IPS-18c (cell line): Measurements from ENCODE around the gene COL4A1.

Experiments
- H3K4me3 ChIP-seq: 2 replicates; pipeline ENCODE4 v1.7.0; 2013; ENCODE audit warnings: low read depth, mild to moderate bottlenecking, low read length, moderate library complexity; ENCODE audit not compliant: insufficient read depth
- H3K9me3 ChIP-seq: one replicate; pipeline ENCODE4 v1.6.1; 2013; ENCODE audit warnings: mild to moderate bottlenecking, low read length, moderate library complexity; ENCODE audit not compliant: control insufficient read depth, insufficient read depth

Gene COL4A1

GRCh38 chr13:110276553-110276950 is 30.4 kb downstream of the COL4A1 start:
- Histone ChIP-seq H3K4me3 (no peak overlapping the region), H3K9me3 (no peaks in the 10 kb centered on the region)

- Histone ChIP-seq H3K4me3 (no peak overlapping the region), H3K9me3 (no peaks in the 10 kb centered on the region)
Observed at GRCh38 chr13:110275931-110276552, 30.9 kb downstream of the COL4A1 start.

- H3K4me3 ChIP-seq = no peak overlapping the region
Observed at GRCh38 chr13:110274687-110275086, 32.3 kb downstream of the COL4A1 start.

GRCh38 chr13:110273254-110273653 is 33.7 kb downstream of the COL4A1 start:
- H3K4me3 ChIP-seq = no peak overlapping the region

More at GRCh38 chr13:110274687-110275086, 32.3 kb downstream of the COL4A1 start:
- no peaks in the 10 kb centered on the region for H3K9me3 ChIP-seq

GRCh38 chr13:110272651-110273050 is 34.3 kb downstream of the COL4A1 start:
- no peak overlapping the region for H3K4me3 ChIP-seq

More at GRCh38 chr13:110273254-110273653, 33.7 kb downstream of the COL4A1 start:
- no peaks in the 10 kb centered on the region for H3K9me3 ChIP-seq

GRCh38 chr13:110272227-110272626 is 34.7 kb downstream of the COL4A1 start:
- Histone ChIP-seq H3K4me3 (no peak overlapping the region), H3K9me3 (no peaks in the 10 kb centered on the region)

More at GRCh38 chr13:110272651-110273050, 34.3 kb downstream of the COL4A1 start:
- no peaks in the 10 kb centered on the region for H3K9me3 ChIP-seq

GRCh38 chr13:110271313-110271712 is 35.6 kb downstream of the COL4A1 start:
- Histone ChIP-seq H3K9me3 (no peaks in the 10 kb centered on the region), H3K4me3 (no peak overlapping the region)

GRCh38 chr13:110270507-110270906 is 36.5 kb downstream of the COL4A1 start:
- Histone ChIP-seq H3K9me3 (no peaks in the 10 kb centered on the region), H3K4me3 (no peak overlapping the region)

- no peaks in the 10 kb centered on the region for H3K9me3 ChIP-seq
- no peak overlapping the region for H3K4me3 ChIP-seq
Observed at GRCh38 chr13:110269509-110270185, 37.3 kb downstream of the COL4A1 start.

GRCh38 chr13:110268576-110269185 is 38.3 kb downstream of the COL4A1 start:
- Histone ChIP-seq H3K4me3 (no peak overlapping the region), H3K9me3 (no peaks in the 10 kb centered on the region)

- no peaks in the 10 kb centered on the region for H3K9me3 ChIP-seq
Observed at GRCh38 chr13:110268061-110268460, 38.9 kb downstream of the COL4A1 start.

GRCh38 chr13:110266983-110267382 is 40.0 kb downstream of the COL4A1 start:
- Histone ChIP-seq H3K9me3 (no peaks in the 10 kb centered on the region), H3K4me3 (no peak overlapping the region)

More at GRCh38 chr13:110268061-110268460, 38.9 kb downstream of the COL4A1 start:
- H3K4me3 ChIP-seq = no peak overlapping the region

GRCh38 chr13:110266431-110266809 is 40.5 kb downstream of the COL4A1 start:
- H3K9me3 ChIP-seq = no peaks in the 10 kb centered on the region
- no peak overlapping the region for H3K4me3 ChIP-seq

- Histone ChIP-seq H3K4me3 (no peak overlapping the region), H3K9me3 (no peaks in the 10 kb centered on the region)
Observed at GRCh38 chr13:110265682-110266430, 41.1 kb downstream of the COL4A1 start.

- no peaks in the 10 kb centered on the region for H3K9me3 ChIP-seq
- H3K4me3 ChIP-seq = no peak overlapping the region
Observed at GRCh38 chr13:110265341-110265681, 41.6 kb downstream of the COL4A1 start.

GRCh38 chr13:110264685-110265275 is 42.2 kb downstream of the COL4A1 start:
- H3K4me3 ChIP-seq = no peak overlapping the region
- H3K9me3 ChIP-seq = no peaks in the 10 kb centered on the region

GRCh38 chr13:110263888-110264287 is 43.1 kb downstream of the COL4A1 start:
- no peak overlapping the region for H3K4me3 ChIP-seq
- no peaks in the 10 kb centered on the region for H3K9me3 ChIP-seq
